HG02642 (cell line): ENCODE results near the gene MEGF8.

Experiments used
- ATAC-seq: cut with Tn5 transposase; IDR thresholded peaks from one replicate; pipeline ENCODE4 v1.9.1; 2021; ENCODE audit warnings: mild to moderate bottlenecking; ENCODE audit not compliant: unreplicated experiment, poor library complexity

The MEGF8 gene

GRCh38 chr19:42286349-42287016, 39.0 kb upstream of the MEGF8 start:
- no peak for ATAC-seq

- no peak for ATAC-seq
These were observed 38.2 kb upstream of the MEGF8 start for GRCh38 chr19:42287017-42287826.

GRCh38 chr19:42287827-42288107, 37.7 kb upstream of the MEGF8 start:
- no peak for ATAC-seq

- no peak for ATAC-seq
These were observed 37.0 kb upstream of the MEGF8 start for GRCh38 chr19:42288387-42288786.

GRCh38 chr19:42288881-42289555, 36.4 kb upstream of the MEGF8 start:
- no peak for ATAC-seq

- ATAC-seq: no peak
These were observed 35.8 kb upstream of the MEGF8 start for GRCh38 chr19:42289556-42290041.

GRCh38 chr19:42290136-42290522, 35.3 kb upstream of the MEGF8 start:
- ATAC-seq: no peak

- no peak for ATAC-seq
These were observed 34.7 kb upstream of the MEGF8 start for GRCh38 chr19:42290523-42291434.

- ATAC-seq: no peak
These were observed 34.0 kb upstream of the MEGF8 start for GRCh38 chr19:42291435-42291810.

GRCh38 chr19:42292042-42292960, 33.1 kb upstream of the MEGF8 start:
- no peak for ATAC-seq

- ATAC-seq: no peak
These were observed 32.5 kb upstream of the MEGF8 start for GRCh38 chr19:42292963-42293362.

- no peak for ATAC-seq
These were observed 31.9 kb upstream of the MEGF8 start for GRCh38 chr19:42293540-42293939.

GRCh38 chr19:42293948-42294347, 31.5 kb upstream of the MEGF8 start:
- no peak for ATAC-seq

GRCh38 chr19:42294471-42295137, 30.8 kb upstream of the MEGF8 start:
- no peak for ATAC-seq

GRCh38 chr19:42295342-42295741, 30.1 kb upstream of the MEGF8 start:
- no peak for ATAC-seq

- ATAC-seq: peak; percentile 64
These were observed 29.5 kb upstream of the MEGF8 start for GRCh38 chr19:42295831-42296525.

GRCh38 chr19:42297039-42297438, 28.4 kb upstream of the MEGF8 start:
- ATAC-seq: no peak

- ATAC-seq: no peak
These were observed 23.7 kb upstream of the MEGF8 start, which contains the start of gene PRR19 for GRCh38 chr19:42301646-42302203. Gene PRR19 (plus strand): TSS chr19:42302132. CDS start chr19:42309585, 7,453 bp downstream.
